HG02943 (cell line): ENCODE results near the gene PRIM1.
"Not testable (repeated sequence)": the region's sequence is repeated elsewhere in the genome, so short reads cannot be mapped to it uniquely, and the experiment has no call there.

Experiments
- ATAC-seq: cut with Tn5 transposase; IDR thresholded peaks from one replicate; pipeline ENCODE4 v1.9.1; 2021; ENCODE audit warnings: mild to moderate bottlenecking, low read depth, moderate library complexity; ENCODE audit not compliant: unreplicated experiment

Gene PRIM1

GRCh38 chr12:56720731-56721151 is 31.4 kb downstream of the PRIM1 start:
- ATAC-seq = no peak

DNA sequence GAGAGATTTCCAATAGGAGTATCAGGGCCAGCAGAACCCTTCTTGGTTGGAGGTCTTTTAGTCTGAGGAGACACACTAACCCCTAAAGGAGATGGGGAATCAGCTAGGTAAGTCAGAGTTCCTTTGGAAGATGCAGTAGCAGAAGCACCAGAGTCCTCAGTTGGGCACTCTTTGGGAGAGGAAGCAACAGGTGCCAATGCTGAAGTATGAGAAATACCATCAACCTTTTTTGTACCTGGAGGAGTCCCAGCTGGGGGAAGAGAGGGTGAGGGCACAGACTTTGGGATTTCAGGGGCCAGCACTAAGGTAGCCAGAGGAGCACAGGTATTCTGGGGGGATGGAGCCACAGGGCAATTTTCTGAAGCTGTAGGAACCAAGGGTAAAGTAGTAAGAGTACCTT is 33.1 kb downstream of the PRIM1 start:
- no peak for ATAC-seq

GRCh38 chr12:56718636-56719035 is 33.5 kb downstream of the PRIM1 start:
- ATAC-seq = no peak

DNA sequence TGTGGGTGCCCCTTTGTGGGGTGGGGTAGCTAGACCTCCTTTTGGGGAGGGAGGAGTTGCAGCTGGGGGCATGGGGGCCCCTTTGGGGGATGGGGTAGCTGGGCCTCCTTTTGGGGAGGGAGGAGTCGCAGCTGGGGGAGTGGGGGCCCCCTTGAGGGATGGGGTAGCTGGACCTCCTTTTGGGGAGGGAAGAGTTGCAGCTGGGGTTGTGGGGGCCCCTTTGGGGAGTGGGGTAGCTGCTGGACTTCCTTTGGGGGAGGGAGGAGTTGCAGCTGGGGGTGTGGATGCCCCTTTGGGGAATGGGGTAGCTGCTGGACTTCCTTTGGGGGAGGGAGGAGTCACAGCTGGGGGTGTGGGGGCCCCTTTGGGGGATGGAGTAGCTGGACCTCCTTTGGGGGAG is 34.0 kb downstream of the PRIM1 start:
- no peak for ATAC-seq

DNA sequence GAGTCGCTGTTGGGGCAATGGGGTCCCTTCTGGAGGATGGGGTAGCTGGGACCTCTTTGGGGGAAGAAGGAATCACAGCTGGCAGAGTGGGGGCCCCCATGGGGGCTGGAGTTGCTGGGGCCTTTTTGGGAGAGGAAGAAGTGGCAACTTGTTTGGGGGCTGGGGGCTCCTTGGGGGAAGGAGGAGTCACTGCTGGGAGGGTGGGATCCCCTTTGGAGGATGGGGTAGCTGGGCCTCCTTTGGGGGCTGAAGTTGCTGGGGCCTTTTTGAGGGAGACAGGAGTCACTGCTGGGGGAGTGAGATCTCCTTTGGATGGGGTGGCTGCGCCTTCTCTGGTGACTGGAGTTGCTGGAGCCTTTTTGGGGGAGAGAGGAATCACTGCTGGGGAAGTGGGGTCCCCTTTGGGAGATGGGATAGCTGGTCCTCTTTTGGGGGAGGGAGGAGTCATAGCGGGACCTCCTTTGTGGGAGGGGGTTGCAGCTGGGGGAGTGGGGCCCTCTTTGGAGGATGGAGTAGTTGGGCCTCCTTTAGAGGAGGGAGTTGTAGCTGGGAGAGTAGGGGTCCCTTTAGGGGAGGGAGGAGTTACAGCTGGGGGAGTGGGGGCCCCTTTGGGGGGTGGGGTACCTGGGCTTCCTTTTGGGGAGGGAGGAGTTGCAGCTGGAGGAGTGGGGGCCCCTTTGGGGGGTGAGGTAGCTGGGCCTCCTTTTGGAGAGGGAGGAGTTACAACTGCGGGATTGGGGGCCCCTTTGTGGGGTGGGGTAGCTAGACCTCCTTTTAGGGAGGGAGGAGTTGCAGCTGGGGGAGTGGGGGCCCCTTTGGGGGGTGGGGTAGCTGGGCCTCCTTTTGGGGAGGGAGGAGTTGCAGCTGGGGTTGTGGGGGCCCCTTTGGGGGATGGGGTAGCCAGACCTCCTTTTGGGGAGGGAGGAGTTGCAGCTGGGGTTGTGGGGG is 34.9 kb downstream of the PRIM1 start:
- no peak for ATAC-seq

DNA sequence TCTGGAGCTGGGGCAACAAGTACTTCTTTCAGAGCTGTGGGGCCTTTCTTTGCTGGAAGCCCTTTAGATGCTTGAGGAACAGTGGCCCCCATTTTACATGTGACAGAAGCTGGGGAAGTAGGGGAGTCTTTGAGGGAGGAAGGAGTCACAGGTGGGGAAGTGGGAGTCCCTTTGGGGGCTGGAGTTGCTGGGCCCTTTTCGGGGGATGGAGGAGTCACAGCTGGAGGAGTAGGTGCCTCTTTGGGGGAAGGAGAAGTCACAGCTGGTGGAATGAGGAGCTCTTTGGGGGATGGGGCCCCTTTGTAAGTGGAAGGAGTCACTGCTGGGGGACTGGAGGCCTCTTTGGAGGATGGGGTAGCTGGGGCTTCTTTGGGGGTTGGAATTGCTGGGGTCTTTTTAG is 35.7 kb downstream of the PRIM1 start:
- no peak for ATAC-seq

DNA sequence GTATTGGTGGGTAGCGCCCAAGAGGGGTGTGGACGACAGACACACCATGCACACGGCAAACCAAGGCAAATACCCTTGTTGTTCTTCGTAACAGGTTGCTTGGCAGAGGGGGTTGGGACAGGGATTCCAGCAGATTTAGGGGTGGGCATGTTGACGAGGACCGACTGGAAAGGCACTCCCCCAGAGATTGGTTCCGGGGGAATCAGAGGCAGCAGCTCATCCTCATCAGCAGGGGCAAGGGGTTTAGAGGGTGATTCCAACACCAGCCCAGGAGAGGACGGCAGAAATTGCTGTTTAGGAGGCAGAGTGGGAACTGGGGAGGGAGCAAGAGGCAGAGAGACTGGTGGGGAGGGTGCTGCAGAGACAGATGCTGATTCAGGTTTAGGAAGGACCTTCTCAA is 36.3 kb downstream of the PRIM1 start:
- ATAC-seq = no peak

- no peak for ATAC-seq
Observed at GRCh38 chr12:56714431-56714929, 37.6 kb downstream of the PRIM1 start.

GRCh38 chr12:56713345-56713744 is 38.8 kb downstream of the PRIM1 start:
- ATAC-seq = no peak

GRCh38 chr12:56709759-56710376 is 42.3 kb downstream of the PRIM1 start:
- ATAC-seq = no peak

- not testable (repeated sequence) for ATAC-seq
Observed at GRCh38 chr12:56704522-56704921, 47.6 kb downstream of the PRIM1 start.

DNA sequence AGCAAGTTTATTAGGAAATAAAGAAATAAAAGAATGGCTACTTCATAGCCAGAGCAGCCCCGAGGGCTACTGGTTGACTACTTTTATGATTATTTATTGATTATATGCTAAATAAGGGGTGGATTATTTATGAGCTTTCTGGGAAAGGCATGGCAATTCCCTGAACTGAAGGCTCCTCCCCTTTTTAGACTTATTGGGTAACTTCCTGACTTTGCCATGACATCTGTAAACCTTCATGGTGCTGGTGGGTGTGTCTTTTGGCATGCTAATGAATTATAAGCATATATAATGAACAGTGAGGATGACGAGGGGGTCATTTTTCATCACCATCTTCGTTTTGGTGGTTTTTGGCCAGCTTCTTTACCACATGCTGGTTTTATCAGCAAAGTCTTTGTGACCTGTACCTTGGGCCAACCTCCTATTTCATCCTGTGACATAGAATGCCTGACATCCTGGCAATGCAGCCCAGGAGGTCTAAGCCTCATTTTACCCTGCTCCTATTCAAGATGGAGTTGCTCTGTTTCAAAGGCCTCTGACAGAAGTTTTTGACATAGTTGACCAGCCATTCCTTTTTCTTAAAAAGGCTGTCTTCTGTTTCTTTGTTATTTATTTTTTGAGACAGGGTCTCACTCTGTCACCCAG is 53.0 kb downstream of the PRIM1 start:
- ATAC-seq = no peak

DNA sequence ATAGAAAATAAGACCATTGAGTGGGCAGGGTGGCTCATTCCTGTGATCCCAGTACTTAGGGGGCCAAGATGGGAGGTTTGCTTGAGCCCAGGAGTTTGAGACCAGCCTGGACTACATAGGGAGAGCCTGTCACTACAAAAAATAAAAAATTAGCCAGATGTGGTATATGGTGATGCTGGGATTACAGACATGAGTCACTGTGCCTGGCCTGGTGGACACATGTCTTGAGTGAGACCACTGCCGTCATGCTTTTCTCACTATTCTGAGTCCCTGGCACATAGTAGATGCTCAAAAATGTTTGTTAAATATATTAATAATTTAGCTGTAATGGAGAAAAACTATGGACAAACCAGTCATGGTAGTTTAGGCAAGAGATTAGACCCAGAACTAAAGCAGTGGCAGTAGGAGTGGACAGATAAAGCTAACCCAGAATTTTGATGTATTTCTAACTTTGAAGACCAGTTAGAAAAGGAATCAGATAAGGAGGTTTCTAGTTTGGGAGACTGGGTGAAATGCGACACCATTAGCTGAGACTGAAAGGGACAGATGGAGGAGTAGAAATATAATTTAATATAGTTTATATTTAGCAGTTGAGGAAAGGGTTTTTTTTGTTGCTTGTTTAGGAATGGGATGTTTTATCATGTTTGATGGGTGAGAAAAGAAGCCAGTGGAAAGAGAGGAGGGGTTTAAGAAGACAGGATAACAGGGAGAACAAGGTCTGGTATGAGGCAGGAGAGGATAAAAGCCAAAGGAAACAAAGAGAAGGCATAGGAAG is 56.6 kb downstream of the PRIM1 start:
- ATAC-seq = no peak

GRCh38 chr12:56694161-56694560 is 58.0 kb downstream of the PRIM1 start:
- no peak for ATAC-seq

DNA sequence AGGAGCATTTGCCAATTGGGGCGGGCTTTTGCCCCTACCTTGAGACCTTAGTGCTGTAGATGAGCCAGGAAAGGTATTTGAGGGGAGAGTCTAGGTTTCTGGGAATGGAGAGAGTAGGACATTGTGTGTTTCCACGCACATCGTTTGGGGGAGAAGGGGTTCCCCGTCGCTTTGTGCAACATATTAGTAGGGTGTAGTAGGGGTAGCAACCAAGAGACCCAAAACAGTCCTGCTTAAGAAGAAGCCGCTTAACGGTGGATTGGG is 63.3 kb downstream of the PRIM1 start:
- no peak for ATAC-seq

GRCh38 chr12:56688129-56688845 is 63.8 kb downstream of the PRIM1 start, which contains the start of gene PTGES3:
Gene PTGES3, minus strand, starts transcription at chr12:56688284. Its CDS starts 285 bp downstream, at chr12:56687999.
- ATAC-seq = peak; percentile 56

DNA sequence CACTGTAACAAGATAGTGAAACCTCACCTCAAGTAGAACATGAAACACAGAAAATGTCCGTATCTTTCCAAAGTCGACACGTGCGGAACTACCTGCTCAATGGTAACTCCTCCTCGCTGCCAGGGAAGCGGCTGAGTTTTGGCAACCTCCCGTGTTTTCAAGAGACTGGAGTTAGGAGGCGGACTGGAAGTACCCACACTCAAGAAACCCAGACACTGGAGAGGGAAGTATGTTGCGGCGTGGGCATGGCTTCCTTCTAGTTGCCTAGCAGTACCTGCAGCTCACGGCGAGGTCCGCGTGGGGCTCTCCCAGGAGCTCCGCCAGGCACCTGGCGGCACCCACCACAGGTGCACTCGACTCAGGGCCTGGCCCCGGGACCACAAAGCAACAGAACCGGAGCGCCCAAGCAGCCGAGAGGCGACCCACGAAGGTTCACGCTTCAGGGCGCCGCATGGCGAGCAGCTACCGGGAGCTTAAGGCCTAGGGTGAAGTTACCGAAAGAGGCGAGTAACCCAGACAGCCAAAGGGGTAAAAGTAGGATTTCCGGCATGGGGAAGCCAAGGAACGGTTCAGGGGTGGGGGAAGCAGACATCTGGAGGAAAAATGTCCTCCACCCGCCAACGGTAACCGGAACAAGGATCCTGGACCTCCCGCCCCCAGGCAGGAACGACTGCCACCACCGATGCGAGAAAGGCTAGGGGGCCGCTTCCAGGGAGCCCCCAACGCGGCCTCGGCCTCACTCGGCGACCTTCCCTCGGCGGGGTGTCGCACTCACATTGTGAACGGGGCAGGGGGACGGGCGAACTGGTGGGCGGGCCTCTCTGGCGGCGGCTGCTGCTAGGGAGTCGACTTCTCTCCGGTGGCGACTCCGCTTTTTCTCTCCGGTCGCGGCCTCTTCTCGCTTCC is 64.6 kb downstream of the PRIM1 start:
- peak; percentile 31 for ATAC-seq

- no peak for ATAC-seq
Observed at GRCh38 chr12:56684745-56685359, 67.3 kb downstream of the PRIM1 start.

DNA sequence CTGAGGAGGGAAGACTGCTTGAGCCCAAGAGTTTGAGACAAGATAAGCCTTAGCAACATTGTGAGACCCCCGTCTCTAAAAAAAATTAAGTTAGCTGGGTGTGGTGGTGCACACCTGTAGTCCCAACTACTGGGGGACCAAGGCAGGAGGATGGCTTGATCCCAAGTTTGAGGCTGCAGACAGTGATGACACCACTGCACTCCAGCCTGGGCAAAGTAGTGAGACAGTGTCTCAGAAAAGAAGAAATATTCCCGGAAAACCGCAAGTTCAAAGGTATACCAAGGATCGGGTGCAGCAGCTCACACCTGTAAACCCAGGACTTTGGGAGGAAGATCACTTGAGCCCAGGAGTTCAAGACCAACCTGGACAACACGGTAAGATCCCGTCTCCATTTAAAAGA is 69.8 kb downstream of the PRIM1 start:
- ATAC-seq = no peak
